ENCODE measurements around the gene NLGN4Y. TPM values are rescaled to one million over a fixed set of nuclear protein-coding genes. Genes with fewer than 3 reads are reported as not detected.

Gene NLGN4Y
- 1 to 10 TPM; 2.0 to 3.1 TPM for total RNA-seq

DNA sequence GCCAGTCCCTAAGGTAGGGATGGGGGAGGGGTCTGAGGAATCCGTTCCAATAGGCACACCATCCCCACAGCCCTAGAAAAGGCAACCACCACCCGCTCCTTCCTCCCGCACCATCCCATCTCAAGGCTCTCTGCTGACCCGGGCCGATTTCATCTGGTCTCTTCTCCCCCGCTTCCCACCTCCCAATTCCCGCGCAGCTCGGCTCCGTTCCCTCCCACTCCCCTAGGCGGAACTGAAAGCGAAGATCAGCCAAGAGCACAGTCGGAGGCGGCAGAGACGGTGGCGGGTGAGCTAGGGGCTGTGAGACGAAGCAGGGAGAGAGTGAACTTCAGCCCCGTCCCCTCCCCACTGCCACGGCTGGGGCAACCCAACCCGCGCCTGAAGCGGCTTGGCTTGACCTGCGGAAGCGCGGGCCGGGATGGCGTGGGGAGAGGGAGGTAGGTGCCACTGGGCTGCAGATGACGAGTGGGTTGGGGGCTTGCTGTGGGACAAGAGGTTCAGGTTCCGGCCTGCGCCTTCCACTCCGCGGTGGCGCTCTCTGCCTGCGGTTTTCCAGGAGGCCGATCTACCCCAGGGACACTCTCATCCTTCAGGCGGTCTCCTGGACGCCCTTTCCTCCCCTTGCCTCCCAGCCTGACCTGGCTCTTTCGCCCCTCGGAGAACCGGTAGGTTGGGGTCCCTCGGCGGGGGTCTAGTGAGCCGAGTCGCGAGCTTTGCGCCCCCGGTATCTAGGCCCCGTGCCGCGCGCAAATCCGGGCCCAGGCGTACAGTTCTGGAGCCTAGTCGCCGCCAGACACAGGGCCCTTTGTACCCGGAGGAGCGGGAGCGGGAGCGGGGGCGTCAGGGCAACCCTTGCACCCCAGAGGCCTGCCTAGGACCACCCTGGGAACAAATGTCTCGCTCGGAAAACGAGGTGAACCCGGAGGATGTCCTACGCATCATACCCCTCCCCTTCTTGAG is at the start of gene NLGN4Y:
Gene NLGN4Y (plus strand): TSS at position 258 of the 960 bp plus-strand sequence. CDS start 97,591 bp downstream, outside the sequence.
- H3K36me3 Mint-ChIP-seq (ENCODE audit: low read depth), result no peaks in the 10 kb centered on the region
- H3K9me3 Mint-ChIP-seq (ENCODE audit: low read depth), result no peaks in the 10 kb centered on the region
- H3K4me1 Mint-ChIP-seq, result peaks cover 9% of the 10 kb centered on the region
- ChIA-PET POLR2A (no interaction called here), CTCF (interaction anchor here (0.7 kb wide), 1 partner anchor 72 kb away, joined by 3 read pairs; no protein-coding TSS in a partner anchor)
- H3K27ac Mint-ChIP-seq, result peak within 1 kb of the TSS; percentile 67
- intact Hi-C loops (cut with DNase I, micrococcal nuclease), result no loop called here
- H3K4me3 Mint-ChIP-seq, result peak within 1 kb of the TSS; percentile 72
- peaks cover 20% of the 10 kb centered on the region for H3K27me3 Mint-ChIP-seq
- ATAC-seq, result peak; percentile 64
- peak; percentile 25 for DNase-seq

DNA sequence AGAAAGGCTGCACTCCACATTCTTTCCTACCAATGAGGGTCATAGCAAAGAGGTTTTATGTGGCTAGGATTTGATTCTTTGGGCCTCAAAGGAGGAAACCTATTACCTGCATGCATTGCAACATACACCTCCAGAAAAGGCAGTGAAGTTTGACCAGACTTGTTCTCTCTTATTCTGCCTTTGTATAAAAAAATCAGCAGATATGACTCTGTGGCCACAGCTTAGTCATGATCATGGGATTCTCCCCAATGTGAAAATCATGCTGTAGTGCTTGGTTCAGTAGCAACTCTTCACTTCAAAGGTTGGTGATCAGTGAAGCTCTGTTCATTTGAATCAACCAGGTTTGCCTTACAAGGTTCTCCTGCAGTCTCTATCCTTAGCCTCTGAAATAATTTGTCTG is 38.4 kb upstream of the NLGN4Y start:
- intact Hi-C loops (cut with DNase I, micrococcal nuclease), result no loop called here
- H3K36me3 Mint-ChIP-seq (ENCODE audit: low read depth), result no peaks in the 10 kb centered on the region
- no peak overlapping the region for H3K27ac Mint-ChIP-seq
- ATAC-seq (no peak), DNase-seq (no peak)
- no peaks in the 10 kb centered on the region for H3K4me1 Mint-ChIP-seq
- POLR2A ChIA-PET, result no interaction called here
- H3K9me3 Mint-ChIP-seq (ENCODE audit: low read depth), result no peaks in the 10 kb centered on the region
- H3K27me3 Mint-ChIP-seq, result no peaks in the 10 kb centered on the region
- H3K4me3 Mint-ChIP-seq, result no peak overlapping the region
- CTCF ChIA-PET, result no interaction called here

DNA sequence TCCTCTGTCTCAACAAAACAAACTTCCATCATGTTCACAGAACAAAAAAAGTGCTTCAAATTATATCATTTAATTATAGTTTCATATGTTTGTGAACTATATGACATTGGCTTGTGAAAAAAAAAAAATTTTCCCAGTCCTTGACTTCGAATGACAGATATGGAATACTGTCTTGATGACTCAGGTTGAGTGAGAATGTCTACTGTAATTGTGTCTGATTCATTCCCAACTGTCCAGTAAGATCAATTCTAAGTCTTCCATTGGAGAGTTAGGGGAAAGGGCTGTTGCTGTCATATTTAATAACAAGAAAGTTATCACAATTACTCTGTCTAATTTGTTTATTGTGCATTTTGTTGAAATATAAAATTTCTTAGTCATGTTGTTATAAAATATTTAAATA is 34.1 kb upstream of the NLGN4Y start:
- Mint-ChIP-seq H3K27me3 (no peaks in the 10 kb centered on the region), H3K4me3 (no peak overlapping the region), H3K9me3 (ENCODE audit: low read depth) (no peaks in the 10 kb centered on the region), H3K4me1 (no peaks in the 10 kb centered on the region), H3K27ac (no peak overlapping the region), H3K36me3 (ENCODE audit: low read depth) (no peaks in the 10 kb centered on the region)
- POLR2A ChIA-PET, result no interaction called here
- CTCF ChIA-PET, result no interaction called here
- ATAC-seq (no peak), DNase-seq (no peak)
- intact Hi-C loops (cut with DNase I, micrococcal nuclease), result no loop called here

DNA sequence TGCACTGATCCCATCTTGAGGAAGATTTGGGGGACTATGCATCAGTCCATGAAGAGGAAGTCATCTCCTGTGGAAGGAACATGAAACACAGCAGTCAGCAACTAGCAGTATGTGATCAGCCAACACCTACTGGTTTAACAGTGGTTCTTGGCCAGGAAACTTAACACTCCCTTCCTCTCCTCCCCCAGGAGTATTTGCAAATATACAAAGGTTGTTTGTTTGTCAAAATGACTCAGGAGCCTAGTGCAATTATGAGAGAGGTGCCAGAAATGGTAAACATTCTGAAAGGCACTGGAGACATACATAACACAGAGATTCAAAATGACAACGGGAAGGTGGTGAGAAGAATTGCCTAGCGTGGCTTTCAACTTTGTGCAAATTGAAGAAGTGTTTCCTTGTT is 26.3 kb upstream of the NLGN4Y start:
- H3K4me3 Mint-ChIP-seq, result no peak overlapping the region
- ChIA-PET CTCF (no interaction called here), POLR2A (no interaction called here)
- DNase-seq, result no peak
- H3K27me3 Mint-ChIP-seq, result no peaks in the 10 kb centered on the region
- no peaks in the 10 kb centered on the region for H3K36me3 Mint-ChIP-seq (ENCODE audit: low read depth)
- no peak overlapping the region for H3K27ac Mint-ChIP-seq
- intact Hi-C loops (cut with DNase I, micrococcal nuclease), result no loop called here
- no peaks in the 10 kb centered on the region for H3K4me1 Mint-ChIP-seq
- no peaks in the 10 kb centered on the region for H3K9me3 Mint-ChIP-seq (ENCODE audit: low read depth)
- ATAC-seq, result no peak

DNA sequence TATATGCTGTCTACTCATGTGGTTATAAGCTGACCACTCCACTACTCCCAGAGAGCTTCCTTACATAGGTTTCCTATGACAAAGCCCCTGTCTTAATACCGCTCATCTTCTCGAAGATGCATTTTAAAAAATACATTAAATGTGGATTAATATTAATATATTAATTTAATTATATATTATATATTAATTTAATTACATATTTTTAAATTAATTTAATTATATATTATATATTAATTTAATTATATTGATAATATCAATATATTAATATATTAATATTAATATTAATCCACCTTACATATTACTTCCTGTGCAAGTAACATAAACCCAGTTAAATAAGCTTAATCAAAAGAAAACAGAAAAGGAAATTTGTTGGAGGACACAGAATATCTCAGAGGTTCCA is 19.7 kb upstream of the NLGN4Y start:
- Mint-ChIP-seq H3K4me1 (no peaks in the 10 kb centered on the region), H3K9me3 (ENCODE audit: low read depth) (no peaks in the 10 kb centered on the region), H3K36me3 (ENCODE audit: low read depth) (no peaks in the 10 kb centered on the region), H3K4me3 (no peak overlapping the region), H3K27ac (no peak overlapping the region), H3K27me3 (no peaks in the 10 kb centered on the region)
- intact Hi-C loops (cut with DNase I, micrococcal nuclease), result no loop called here
- DNase-seq, result no peak
- POLR2A ChIA-PET, result no interaction called here
- no peak for ATAC-seq
- CTCF ChIA-PET, result no interaction called here

DNA sequence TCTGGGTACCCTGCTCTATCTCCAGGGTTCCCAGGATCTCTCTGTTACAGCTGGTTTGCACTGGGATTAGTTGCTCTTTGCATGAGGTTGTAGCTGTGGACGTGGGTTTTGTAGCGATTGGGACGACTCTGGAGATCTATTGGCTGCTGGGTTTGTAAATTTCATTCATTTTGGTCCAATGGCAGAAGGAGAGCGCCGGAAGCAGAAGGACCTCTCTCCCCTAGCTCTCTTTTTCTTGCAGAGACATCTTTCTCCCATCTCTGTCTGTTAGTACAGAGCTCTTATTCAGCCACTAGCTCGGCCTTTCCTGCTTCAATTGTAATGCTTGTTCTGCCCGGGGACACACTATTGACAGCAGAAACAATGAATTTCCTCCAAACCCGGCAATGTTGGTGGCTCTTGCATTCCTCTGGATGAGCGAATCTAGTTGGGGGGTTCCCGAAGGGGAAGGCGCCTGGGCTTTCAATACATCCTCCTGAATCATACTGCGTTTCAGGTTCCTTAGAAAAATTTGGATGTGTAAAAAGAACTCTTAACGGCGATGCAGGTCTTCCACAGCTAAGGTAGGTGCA is 1.9 kb upstream of the NLGN4Y start:
- Mint-ChIP-seq H3K27ac (no peak overlapping the region), H3K9me3 (ENCODE audit: low read depth) (no peaks in the 10 kb centered on the region), H3K4me1 (peaks cover 9% of the 10 kb centered on the region), H3K27me3 (peaks cover 20% of the 10 kb centered on the region), H3K36me3 (ENCODE audit: low read depth) (no peaks in the 10 kb centered on the region), H3K4me3 (no peak overlapping the region)
- CTCF ChIA-PET, result no interaction called here
- POLR2A ChIA-PET, result no interaction called here
- ATAC-seq (no peak), DNase-seq (no peak)
- intact Hi-C loops (cut with DNase I, micrococcal nuclease), result no loop called here

DNA sequence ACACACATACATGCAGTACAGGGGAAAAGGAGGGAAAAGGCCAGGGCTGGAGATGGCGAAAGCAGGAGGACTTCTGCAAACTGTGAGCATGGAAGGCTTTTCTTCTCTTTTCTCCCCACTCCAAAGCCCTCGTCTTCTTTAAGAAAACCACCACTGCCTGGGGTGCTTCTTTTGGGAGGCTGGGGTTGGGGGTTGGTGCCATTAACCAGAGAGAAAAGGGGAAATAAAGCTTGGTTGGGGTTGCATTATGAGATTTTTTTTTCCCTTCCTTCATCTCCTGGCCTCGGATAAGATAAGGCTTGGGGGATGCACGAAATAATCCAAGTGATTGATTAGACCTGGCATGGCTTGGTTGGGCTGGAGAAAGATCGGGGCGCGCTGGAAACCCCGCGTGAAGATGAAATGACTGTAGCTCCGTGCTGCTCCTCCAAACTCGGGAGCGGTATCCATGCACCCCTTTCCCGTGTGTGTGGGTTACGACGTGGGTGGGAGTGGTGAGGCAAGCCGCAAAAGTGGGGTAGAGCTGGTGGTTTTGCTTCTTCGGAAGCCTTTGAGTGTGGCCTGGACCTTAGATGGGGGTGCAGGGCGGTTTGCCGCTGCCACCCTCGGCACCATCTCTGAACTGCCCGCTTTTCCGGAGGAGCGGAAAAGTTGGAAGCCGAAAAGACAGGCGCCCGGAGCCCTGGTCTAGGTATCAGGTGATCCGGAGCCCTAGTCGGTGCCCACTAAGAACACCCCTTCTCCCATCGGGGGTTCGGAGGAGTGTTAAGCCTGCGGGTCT is 648 bp upstream of the NLGN4Y start:
- ATAC-seq (peak; percentile 36), DNase-seq (peak; percentile 6)
- no peaks in the 10 kb centered on the region for H3K36me3 Mint-ChIP-seq (ENCODE audit: low read depth)
- H3K9me3 Mint-ChIP-seq (ENCODE audit: low read depth), result no peaks in the 10 kb centered on the region
- peaks cover 20% of the 10 kb centered on the region for H3K27me3 Mint-ChIP-seq
- intact Hi-C loops (cut with DNase I, micrococcal nuclease), result no loop called here
- ChIA-PET CTCF (no interaction called here), POLR2A (no interaction called here)
- H3K4me3 Mint-ChIP-seq, result peak overlapping the region; percentile 72
- H3K27ac Mint-ChIP-seq, result no peak overlapping the region
- peaks cover 9% of the 10 kb centered on the region for H3K4me1 Mint-ChIP-seq

DNA sequence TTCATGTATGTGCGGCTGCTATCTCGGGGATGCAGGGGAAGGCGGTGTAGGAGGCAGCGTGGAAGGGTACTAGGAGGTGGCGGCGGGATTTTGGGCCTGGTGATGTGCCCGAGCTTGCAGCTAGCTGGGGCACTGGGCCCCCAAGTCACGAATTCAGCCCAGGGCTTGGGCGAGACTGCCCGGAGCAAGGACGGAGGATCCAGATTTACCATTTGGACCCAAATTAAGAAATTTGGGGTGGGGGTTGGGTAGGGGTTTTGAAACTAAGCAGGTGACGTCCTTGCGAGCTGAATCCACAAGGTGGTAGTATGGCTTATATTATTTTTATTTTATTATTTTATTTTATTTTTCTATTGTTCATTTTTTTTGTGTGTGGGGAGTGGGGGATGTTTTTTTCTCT is 986 bp downstream of the NLGN4Y start:
- DNase-seq (peak; percentile 10), ATAC-seq (no peak)
- POLR2A ChIA-PET, result no interaction called here
- Mint-ChIP-seq H3K4me1 (peaks cover 9% of the 10 kb centered on the region), H3K36me3 (ENCODE audit: low read depth) (no peaks in the 10 kb centered on the region), H3K4me3 (peak overlapping the region; percentile 72), H3K9me3 (ENCODE audit: low read depth) (no peaks in the 10 kb centered on the region), H3K27me3 (peaks cover 18% of the 10 kb centered on the region), H3K27ac (peak overlapping the region; percentile 55)
- intact Hi-C loops (cut with DNase I, micrococcal nuclease), result no loop called here
- CTCF ChIA-PET, result interaction anchor here (0.7 kb wide), 1 partner anchor 71 kb away, joined by 3 read pairs; no protein-coding TSS in a partner anchor

DNA sequence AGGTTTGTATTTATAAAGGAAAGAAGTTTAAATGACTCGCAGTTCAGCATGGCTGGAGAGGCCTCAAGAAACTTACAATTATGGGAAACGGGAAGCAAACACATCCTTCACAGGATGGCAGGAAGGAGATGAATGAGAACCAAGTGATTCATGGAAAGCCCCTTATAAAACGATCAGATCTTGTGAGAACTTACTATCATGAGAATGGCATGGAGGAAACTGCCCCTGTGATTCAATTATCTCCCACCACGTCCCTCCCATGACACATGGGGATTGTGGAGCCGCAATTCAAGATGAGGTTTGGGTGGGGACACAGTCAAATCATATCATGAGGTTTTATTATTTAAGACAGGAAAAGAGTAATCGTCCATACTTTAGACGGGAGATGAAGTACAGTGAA is 4.0 kb downstream of the NLGN4Y start:
- POLR2A ChIA-PET, result no interaction called here
- Mint-ChIP-seq H3K4me3 (no peak overlapping the region), H3K27me3 (peaks cover 8% of the 10 kb centered on the region), H3K4me1 (peaks cover 6% of the 10 kb centered on the region), H3K9me3 (ENCODE audit: low read depth) (no peaks in the 10 kb centered on the region), H3K36me3 (ENCODE audit: low read depth) (no peaks in the 10 kb centered on the region), H3K27ac (no peak overlapping the region)
- ATAC-seq (no peak), DNase-seq (no peak)
- intact Hi-C loops (cut with DNase I, micrococcal nuclease), result no loop called here
- CTCF ChIA-PET, result no interaction called here

DNA sequence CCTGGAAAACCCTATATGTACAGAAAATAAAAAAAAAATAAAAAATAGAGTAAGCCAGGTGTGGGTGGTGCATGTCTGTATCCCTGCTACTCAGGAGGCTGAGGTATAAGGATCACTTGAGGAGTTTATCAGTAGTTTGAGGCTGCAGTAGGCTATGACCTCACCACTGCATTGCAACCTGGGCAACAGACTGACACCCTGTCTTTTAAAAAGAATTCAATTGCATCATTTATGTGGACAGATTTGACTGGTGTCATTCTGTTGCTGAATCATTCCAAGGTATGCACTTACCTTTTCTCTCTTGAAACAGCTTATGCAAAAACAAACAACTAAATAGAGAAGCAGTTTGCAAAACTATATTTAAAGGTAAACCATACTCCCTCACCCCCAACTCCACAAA is 12.4 kb downstream of the NLGN4Y start:
- Mint-ChIP-seq H3K4me1 (no peaks in the 10 kb centered on the region), H3K4me3 (no peak overlapping the region), H3K27me3 (no peaks in the 10 kb centered on the region), H3K27ac (no peak overlapping the region), H3K9me3 (ENCODE audit: low read depth) (peaks cover under 1% of the 10 kb centered on the region), H3K36me3 (ENCODE audit: low read depth) (no peaks in the 10 kb centered on the region)
- intact Hi-C loops (cut with DNase I, micrococcal nuclease), result no loop called here
- ChIA-PET CTCF (no interaction called here), POLR2A (no interaction called here)
- no peak for DNase-seq
- no peak for ATAC-seq

DNA sequence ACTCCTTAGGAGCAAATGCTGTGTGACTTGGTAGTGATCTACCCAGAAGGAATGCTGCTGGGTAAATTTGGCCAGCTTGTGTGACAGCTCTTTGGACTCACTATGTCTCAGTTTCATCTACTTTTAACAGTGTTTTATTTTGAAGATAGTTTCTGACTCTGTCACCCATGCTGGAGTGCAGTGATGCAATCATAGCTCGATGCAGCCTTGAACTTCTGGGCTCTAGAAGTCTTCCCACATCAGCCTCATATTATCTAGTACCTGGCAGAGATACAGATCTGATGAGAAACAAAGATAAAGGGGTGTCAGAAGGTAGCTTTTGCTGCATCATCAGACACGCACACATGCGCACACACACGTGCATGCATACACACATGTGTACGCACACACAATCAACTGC is 19.2 kb downstream of the NLGN4Y start:
- ATAC-seq, result no peak

DNA sequence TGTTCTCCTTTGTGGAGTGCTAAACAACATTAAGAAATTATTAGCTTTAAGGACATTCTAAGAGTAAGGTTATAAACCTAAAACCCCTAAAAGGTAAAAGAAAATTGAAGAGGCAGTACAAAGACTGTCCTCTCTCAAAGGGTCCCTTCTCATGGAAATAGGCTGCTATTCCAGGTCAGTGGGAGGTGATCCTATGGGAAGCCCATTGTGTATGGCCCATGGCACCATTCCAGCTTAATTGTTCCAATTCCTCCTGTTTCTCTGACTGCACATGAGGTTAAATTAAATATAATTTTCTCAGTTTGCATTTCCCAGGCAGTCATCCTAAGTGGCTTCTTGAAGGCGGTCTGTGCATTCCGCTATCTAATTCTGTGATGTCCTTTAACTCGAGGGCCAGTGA is 57.0 kb downstream of the NLGN4Y start:
- ATAC-seq (no peak), DNase-seq (no peak)
- intact Hi-C loops (cut with DNase I, micrococcal nuclease), result no loop called here
- no peaks in the 10 kb centered on the region for H3K4me1 Mint-ChIP-seq
- H3K36me3 Mint-ChIP-seq (ENCODE audit: low read depth), result no peaks in the 10 kb centered on the region
- H3K27me3 Mint-ChIP-seq, result no peaks in the 10 kb centered on the region
- CTCF ChIA-PET, result no interaction called here
- POLR2A ChIA-PET, result no interaction called here
- H3K4me3 Mint-ChIP-seq, result no peak overlapping the region
- H3K27ac Mint-ChIP-seq, result no peak overlapping the region
- no peaks in the 10 kb centered on the region for H3K9me3 Mint-ChIP-seq (ENCODE audit: low read depth)

More for the DNA sequence above, 19.2 kb downstream of the NLGN4Y start:
- no peak for DNase-seq
- H3K27ac Mint-ChIP-seq, result no peak overlapping the region
- intact Hi-C loops (cut with DNase I, micrococcal nuclease), result no loop called here
- no peaks in the 10 kb centered on the region for H3K36me3 Mint-ChIP-seq (ENCODE audit: low read depth)
- H3K4me3 Mint-ChIP-seq, result no peak overlapping the region
- ChIA-PET POLR2A (no interaction called here), CTCF (no interaction called here)
- H3K27me3 Mint-ChIP-seq, result no peaks in the 10 kb centered on the region
- no peaks in the 10 kb centered on the region for H3K4me1 Mint-ChIP-seq
- H3K9me3 Mint-ChIP-seq (ENCODE audit: low read depth), result peaks cover 7% of the 10 kb centered on the region

All from activated CD4-positive, alpha-beta T cell treated with anti-CD3 and anti-CD28 coated beads for 36 hours (primary cell).